Stomach (tissue), 9 donors: ENCODE measurements around the gene ELOVL5. TPM values are rescaled to one million over a fixed set of nuclear protein-coding genes. Genes with fewer than 3 reads are reported as not detected.
A peak's percentile ranks its signal among the peaks of the same experiment; 100 is the strongest.
"Not testable (repeated sequence)": the region's sequence is repeated elsewhere in the genome, so short reads cannot be mapped to it uniquely, and the experiment has no call there.

Experiments used
- DNase-seq, 2 donors: peaks; one replicate each; pipeline versions ENCODE4 v3.0.0 to v3.0.0-alpha.2; 2013 to 2019
- H3K27ac ChIP-seq, 5 donors: fragments of 200-600 bp in 4 of 5; sonication (generic) in 4 of 5; one replicate each; pipeline ENCODE4 v1.5.1; 2013 to 2019; ENCODE audit warnings: mild to moderate bottlenecking in 1 of 5, moderate library complexity in 1 of 5
- H3K27me3 ChIP-seq, 3 donors: fragments of 200-600 bp; sonication (generic); one replicate each; pipeline ENCODE4 v1.5.1; 2017 to 2019; ENCODE audit warnings: mixed run types in 1 of 3
- H3K36me3 ChIP-seq, 4 donors: fragments of 200-600 bp; sonication (generic); 1 replicate in 3 of 4; 2 replicates in 1 of 4; pipeline ENCODE4 v1.5.1; 2016 to 2019
- H3K4me1 ChIP-seq, 4 donors: fragments of 200-600 bp; sonication (generic); one replicate each; pipeline ENCODE4 v1.5.1; 2016 to 2019
- H3K4me3 ChIP-seq, 4 donors: fragments of 200-600 bp; sonication (generic) in 3 of 4; one replicate each; pipeline ENCODE4 v1.5.1; 2016 to 2019; ENCODE audit warnings: mild to moderate bottlenecking in 1 of 4
- H3K9me3 ChIP-seq, 4 donors: fragments of 200-600 bp; sonication (generic); one replicate each; pipeline ENCODE4 v1.5.1; 2016 to 2019
- CTCF ChIP-seq, 7 experiments: fragments of 450-650 bp in 4 of 7; fragments of 200-600 bp in 3 of 7; sonication (generic) in 3 of 7; IDR thresholded peaks; one replicate each; pipeline ENCODE4 v1.5.1; 2016 to 2019; ENCODE audit warnings: antibody characterized with exemption in 7 of 7, control low read depth in 2 of 7, mild to moderate bottlenecking in 1 of 7
- EP300 ChIP-seq: sonication (generic); formaldehyde crosslinking; IDR thresholded peaks from one replicate; pipeline ENCODE4 v1.6.1; 2017; ENCODE audit warnings: antibody characterized with exemption
- POLR2A ChIP-seq, 4 donors: fragments of 450-650 bp; IDR thresholded peaks; one replicate each; pipeline ENCODE4 v1.6.1; 2016; ENCODE audit warnings: antibody characterized with exemption in 4 of 4, control low read depth in 2 of 4, mild to moderate bottlenecking in 1 of 4, moderate library complexity in 1 of 4
- POLR2AphosphoS5 ChIP-seq, 3 donors: sonication (generic); formaldehyde crosslinking; IDR thresholded peaks; one replicate each; pipeline ENCODE4 v1.6.1; 2016; ENCODE audit warnings: antibody characterized with exemption in 3 of 3
- WGBS, 5 donors: extraction: QIAGEN DNeasy Blood & Tissue Kit in 3 of 5; methylation state at CpG; one replicate each; pipeline versions ENCODE4 v1.1.5 to v1.1.7; 2013 to 2018; 5-methylcytosine and 5-hydroxymethylcytosine counted together
- intact Hi-C: fragments of 100-400 bp; cut with DNase I; formaldehyde crosslinking; loops from one replicate; pipeline ENCODE4 v1.15.1; 2023; ENCODE audit warnings: low total_unique reads
- polyA plus RNA-seq, 3 donors: library from polyadenylated mRNA; stranded (reverse); fragments of 200-250 nt; gene quantifications; one replicate each; pipeline ENCODE4 v1.2.3, GENCODE V29; 2013
- total RNA-seq, 5 donors: library from RNA; depleted of rRNA; stranded (reverse); fragments of >200 nt; gene quantifications; one replicate each; pipeline versions ENCODE4 v1.1.0 to v1.2.3, GENCODE V29; 2014 to 2016
- donor health status: healthy with polysubstance abuse.
- donor health status: Bipolar disorder and iron deficiency.
- donor health status: healthy.

ELOVL5 gene
- total and polyA plus RNA-seq, 8 donors: 2.6 to 57.8 (median 12.8) TPM

GRCh38 chr6:53309059-53309900 is 39.5 kb downstream of the ELOVL5 start:
- H3K27ac ChIP-seq: peak overlapping the region in 2 of 5 donors; percentile 12 to 37
- peak in 1 of 3 donors; percentile 6 for TF ChIP-seq POLR2AphosphoS5 (IDR thresholded peaks at IDR 0.05)
- TF ChIP-seq EP300: no peak
- no peak for TF ChIP-seq CTCF (IDR thresholded peaks at IDR 0.05)
- no peak for TF ChIP-seq POLR2A (IDR thresholded peaks at IDR 0.05)
- no peak overlapping the region for H3K4me3 ChIP-seq

GRCh38 chr6:53306819-53307347 is 41.9 kb downstream of the ELOVL5 start:
- no peak for DNase-seq
- Histone ChIP-seq H3K27ac (no peak overlapping the region), H3K4me1 (peaks cover 4 to 67% (median 48%) of the 10 kb centered on the region in 4 donors), H3K9me3 (no peaks in the 10 kb centered on the region), H3K36me3 (no peaks in the 10 kb centered on the region), H3K27me3 (no peaks in the 10 kb centered on the region), H3K4me3 (no peak overlapping the region)
- TF ChIP-seq POLR2A (IDR thresholded peaks at IDR 0.05) (no peak), POLR2AphosphoS5 (IDR thresholded peaks at IDR 0.05) (no peak), EP300 (no peak), CTCF (IDR thresholded peaks at IDR 0.05) (no peak)
- 68 to 89% (median 83%) methylated on average over 1 of the region's 1 CpG for WGBS, 5 donors
- intact Hi-C loops: no loop called here

More at GRCh38 chr6:53309059-53309900, 39.5 kb downstream of the ELOVL5 start:
- 49 to 73% (median 60%) methylated on average over 7 of the region's 7 CpGs for WGBS, 5 donors
- peaks cover 4 to 53% (median 37%) of the 10 kb centered on the region in 4 donors for H3K4me1 ChIP-seq
- no peaks in the 10 kb centered on the region for H3K36me3 ChIP-seq
- no peaks in the 10 kb centered on the region for H3K9me3 ChIP-seq
- no peaks in the 10 kb centered on the region for H3K27me3 ChIP-seq
- intact Hi-C loops: no loop called here
- DNase-seq: peak; percentile 38 to 58

GRCh38 chr6:53306217-53306616 is 42.5 kb downstream of the ELOVL5 start:
- intact Hi-C loops, H3K36me3 ChIP-seq, H3K27me3 ChIP-seq, DNase-seq, H3K27ac ChIP-seq, H3K4me3 ChIP-seq, H3K9me3 ChIP-seq: not testable (repeated sequence)
- 73 to 95% (median 93%) methylated on average over 1 of the region's 1 CpG for WGBS, 5 donors
- peaks cover 4 to 73% (median 51%) of the 10 kb centered on the region in 4 donors for H3K4me1 ChIP-seq

GRCh38 chr6:53305506-53306005 is 43.2 kb downstream of the ELOVL5 start:
- H3K9me3 ChIP-seq, H3K27me3 ChIP-seq, DNase-seq, intact Hi-C loops, H3K27ac ChIP-seq, H3K4me3 ChIP-seq, H3K36me3 ChIP-seq: not testable (repeated sequence)
- 94 to 98% (median 95%) methylated on average over 15 to 37 of the region's 37 CpGs for WGBS, 5 donors
- H3K4me1 ChIP-seq: peaks cover 3 to 73% (median 51%) of the 10 kb centered on the region in 4 donors

- H3K9me3 ChIP-seq, H3K27ac ChIP-seq, H3K36me3 ChIP-seq, H3K27me3 ChIP-seq, DNase-seq, intact Hi-C loops, H3K4me3 ChIP-seq: not testable (repeated sequence)
- 90 to 100% (median 97%) methylated on average over 5 to 23 of the region's 32 CpGs; no CpG with 5 or more reads in 1 of the 5 donors for WGBS, 5 donors
- peaks cover 0 to 74% (median 54%) of the 10 kb centered on the region in 4 donors for H3K4me1 ChIP-seq
Observed at GRCh38 chr6:53304953-53305352, 43.8 kb downstream of the ELOVL5 start.
